CD4-positive, alpha-beta T cell (primary cell): ENCODE results near the gene TBC1D24. TPM values are rescaled to one million over a fixed set of nuclear protein-coding genes. Genes with fewer than 3 reads are reported as not detected.
A peak's percentile ranks its signal among the peaks of the same experiment; 100 is the strongest.
"Not testable (repeated sequence)": the region's sequence is repeated elsewhere in the genome, so short reads cannot be mapped to it uniquely, and the experiment has no call there.

Experiments used
- ATAC-seq: fragments of 200-7000 bp; cut with Tn5 transposase; one replicate; pipeline ENCODE4 v1.10.0; 2022; ENCODE audit warnings: mild to moderate bottlenecking; ENCODE audit not compliant: poor library complexity
- CTCF ChIA-PET: fragments of 350-600 bp; sonication (Branson Sonifier 250); formaldehyde crosslinking; loops from one replicate; lab custom pipeline; 2021; ENCODE audit warnings: antibody characterized with exemption, inconsistent platforms; lab: Charles Lee
- POLR2A ChIA-PET: fragments of 350-600 bp; sonication (Branson Sonifier 250); formaldehyde crosslinking; loops from one replicate; lab custom pipeline; 2021; ENCODE audit warnings: antibody characterized with exemption, inconsistent platforms; lab: Charles Lee
- DNase-seq, 14 experiments: peaks; one replicate each; pipeline ENCODE4 v3.0.0-alpha.2; 2013 to 2020; ENCODE audit warnings: mixed read lengths in 2 of 14
- H3K27ac ChIP-seq, 2 donors: one replicate each; pipeline versions ENCODE4 v1.5.1 to v1.7.0; 2013; ENCODE audit warnings: low read length in 2 of 2, low read depth in 1 of 2, mild to moderate bottlenecking in 1 of 2
- H3K27me3 ChIP-seq, 2 experiments: 1 replicate in 1 of 2; 2 replicates in 1 of 2; pipeline versions ENCODE4 v1.6.1 to v1.7.0; 2013; ENCODE audit warnings: low read length in 2 of 2, control low read depth in 1 of 2, mild to moderate bottlenecking in 1 of 2, moderate library complexity in 1 of 2; ENCODE audit not compliant: insufficient read depth in 2 of 2, control insufficient read depth in 1 of 2
- H3K36me3 ChIP-seq: one replicate; pipeline ENCODE4 v1.6.1; 2013; ENCODE audit warnings: low read length, control low read depth; ENCODE audit not compliant: insufficient read depth
- H3K4me1 ChIP-seq: one replicate; pipeline ENCODE4 v1.6.1; 2013; ENCODE audit warnings: low read length, control low read depth; ENCODE audit not compliant: insufficient read depth
- H3K4me3 ChIP-seq: one replicate; pipeline ENCODE4 v1.5.1; 2013; ENCODE audit warnings: mild to moderate bottlenecking, low read length, moderate library complexity
- H3K9me3 ChIP-seq, 2 experiments: 1 replicate in 1 of 2; 2 replicates in 1 of 2; pipeline versions ENCODE4 v1.6.1 to v1.7.0; 2013; ENCODE audit warnings: low read length in 2 of 2, mild to moderate bottlenecking in 2 of 2, control low read depth in 1 of 2, moderate library complexity in 1 of 2; ENCODE audit not compliant: control insufficient read depth in 1 of 2, insufficient read depth in 1 of 2
- H3K27ac Mint-ChIP-seq: one replicate; pipeline ENCODE4 v1.8.0; 2020; ENCODE audit warnings: mixed read lengths
- H3K27me3 Mint-ChIP-seq: one replicate; pipeline ENCODE4 v1.8.0; 2021; ENCODE audit warnings: mixed read lengths
- H3K36me3 Mint-ChIP-seq: one replicate; pipeline ENCODE4 v1.8.0; 2021; ENCODE audit warnings: low read depth, mixed read lengths
- H3K4me1 Mint-ChIP-seq: one replicate; pipeline ENCODE4 v1.8.0; 2021; ENCODE audit warnings: low read depth, mixed read lengths
- H3K4me3 Mint-ChIP-seq: one replicate; pipeline ENCODE4 v1.8.0; 2020; ENCODE audit warnings: mild to moderate bottlenecking, mixed read lengths
- H3K9me3 Mint-ChIP-seq: one replicate; pipeline ENCODE4 v1.8.0; 2020; ENCODE audit warnings: mixed read lengths
- CTCF ChIP-seq: fragments of 200-600 bp; IDR thresholded peaks from one replicate; pipeline ENCODE4 v1.8.0; 2022; ENCODE audit warnings: antibody characterized with exemption, mild to moderate bottlenecking
- intact Hi-C, 2 experiments: fragments of 100-400 bp; cut with DNase I in 1 of 2; cut with micrococcal nuclease in 1 of 2; formaldehyde crosslinking; loops; one replicate each; pipeline versions ENCODE4 v1.15.1 to v1.9.0; 2023 to 2025; cut with DNase I, micrococcal nuclease
- total RNA-seq, 174 experiments: library from RNA in 2 of 174; stranded (reverse) in 2 of 174; gene quantifications; one replicate each; pipeline ENCODE4 v1.2.3 and lab custom pipeline; 2021 to 2026

The TBC1D24 gene
- total RNA-seq, 2 experiments from 2014 or later, result 1.2 to 2.1 TPM

- H3K9me3 ChIP-seq, result no peaks in the 10 kb centered on the region
- CTCF ChIA-PET, result no interaction called here
- peaks cover 32% of the 10 kb centered on the region for H3K36me3 ChIP-seq
- Mint-ChIP-seq H3K9me3 (no peaks in the 10 kb centered on the region), H3K4me3 (no peak overlapping the region), H3K27ac (no peak overlapping the region), H3K27me3 (no peaks in the 10 kb centered on the region), H3K36me3 (peaks cover 10% of the 10 kb centered on the region), H3K4me1 (no peaks in the 10 kb centered on the region)
- no peak for TF ChIP-seq CTCF
- DNase-seq (peak in 1 of 14 experiments; percentile 13), ATAC-seq (no peak)
- POLR2A ChIA-PET, result no interaction called here
- intact Hi-C loops, result no loop called here
- H3K27me3 ChIP-seq, result no peaks in the 10 kb centered on the region
- H3K4me3 ChIP-seq, result no peak overlapping the region
- peaks cover 5% of the 10 kb centered on the region for H3K4me1 ChIP-seq
- no peak overlapping the region for H3K27ac ChIP-seq
These were observed 37.7 kb upstream of the TBC1D24 start for GRCh38 chr16:2437032-2437790.

- Mint-ChIP-seq H3K36me3 (peaks cover 8% of the 10 kb centered on the region), H3K9me3 (no peaks in the 10 kb centered on the region), H3K27ac (no peak overlapping the region), H3K27me3 (no peaks in the 10 kb centered on the region), H3K4me3 (no peak overlapping the region), H3K4me1 (no peaks in the 10 kb centered on the region)
- ATAC-seq (no peak), DNase-seq (peak in 1 of 14 experiments; percentile 5)
- Histone ChIP-seq H3K27me3 (no peaks in the 10 kb centered on the region), H3K9me3 (no peaks in the 10 kb centered on the region), H3K36me3 (peaks cover 25% of the 10 kb centered on the region), H3K4me1 (peaks cover 5% of the 10 kb centered on the region), H3K27ac (no peak overlapping the region), H3K4me3 (no peak overlapping the region)
- POLR2A ChIA-PET, result no interaction called here
- intact Hi-C loops, result no loop called here
- no peak for TF ChIP-seq CTCF
- CTCF ChIA-PET, result no interaction called here
These were observed 36.8 kb upstream of the TBC1D24 start for GRCh38 chr16:2438121-2438520.

GRCh38 chr16:2439598-2439997 is 35.3 kb upstream of the TBC1D24 start:
- Mint-ChIP-seq H3K27ac (no peak overlapping the region), H3K27me3 (no peaks in the 10 kb centered on the region), H3K4me1 (no peaks in the 10 kb centered on the region), H3K4me3 (no peak overlapping the region), H3K9me3 (no peaks in the 10 kb centered on the region), H3K36me3 (no peaks in the 10 kb centered on the region)
- intact Hi-C loops, result no loop called here
- no peaks in the 10 kb centered on the region for H3K27me3 ChIP-seq
- no peak overlapping the region for H3K27ac ChIP-seq
- H3K4me1 ChIP-seq, result peaks cover 5% of the 10 kb centered on the region
- no peak overlapping the region for H3K4me3 ChIP-seq
- CTCF ChIA-PET, result no interaction called here
- ATAC-seq (no peak), DNase-seq (no peak)
- POLR2A ChIA-PET, result no interaction called here
- no peaks in the 10 kb centered on the region for H3K9me3 ChIP-seq
- TF ChIP-seq CTCF, result no peak
- peaks cover 27% of the 10 kb centered on the region for H3K36me3 ChIP-seq

GRCh38 chr16:2441143-2441804 is 33.7 kb upstream of the TBC1D24 start:
- POLR2A ChIA-PET, result interaction anchor here (1.3 kb wide), 1 partner anchor 12 kb away, joined by 6 read pairs; the partner anchor contains the start of gene CCNF
- H3K27me3 ChIP-seq, H3K4me3 Mint-ChIP-seq, H3K27ac Mint-ChIP-seq, ATAC-seq, H3K4me3 ChIP-seq, H3K27ac ChIP-seq, H3K36me3 Mint-ChIP-seq, H3K9me3 ChIP-seq, H3K4me1 Mint-ChIP-seq, DNase-seq, H3K27me3 Mint-ChIP-seq, intact Hi-C loops, H3K4me1 ChIP-seq, H3K9me3 Mint-ChIP-seq, CTCF ChIA-PET: not testable (repeated sequence)
- peaks cover 30% of the 10 kb centered on the region for H3K36me3 ChIP-seq
